Trophoblast cell (in vitro differentiated cells and primary cell): ENCODE measurements around the gene FHL2.

Experiments used
- DNase-seq, 2 donors: peaks; one replicate each; pipeline ENCODE4 v3.0.0-alpha.2; 2016
- H2AFZ ChIP-seq: 2 replicates; pipeline ENCODE4 v1.6.1; 2013; ENCODE audit warnings: low read length, moderate library complexity, mild to moderate bottlenecking; ENCODE audit not compliant: insufficient read depth, poor library complexity
- H2AK5ac ChIP-seq: 2 replicates; pipeline ENCODE4 v1.6.1; 2013; ENCODE audit warnings: mild to moderate bottlenecking, low read length
- H2BK120ac ChIP-seq: 2 replicates; pipeline ENCODE4 v1.6.1; 2013; ENCODE audit warnings: low read length, mild to moderate bottlenecking, moderate library complexity; ENCODE audit not compliant: insufficient read depth, poor library complexity
- H2BK12ac ChIP-seq: 2 replicates; pipeline ENCODE4 v1.6.1; 2013; ENCODE audit warnings: mild to moderate bottlenecking, low read length, moderate library complexity
- H2BK5ac ChIP-seq: 2 replicates; pipeline ENCODE4 v1.6.1; 2013; ENCODE audit warnings: low read length, low read depth, moderate library complexity, mild to moderate bottlenecking; ENCODE audit not compliant: poor library complexity
- H3K14ac ChIP-seq: 2 replicates; pipeline ENCODE4 v1.6.1; 2013; ENCODE audit warnings: mild to moderate bottlenecking, low read length
- H3K18ac ChIP-seq: 2 replicates; pipeline ENCODE4 v1.6.1; 2013; ENCODE audit warnings: mild to moderate bottlenecking, low read length
- H3K23ac ChIP-seq: 2 replicates; pipeline ENCODE4 v1.6.1; 2013; ENCODE audit warnings: low read length
- H3K27ac ChIP-seq: 2 replicates; pipeline ENCODE4 v1.5.1; 2013; ENCODE audit warnings: low read depth, mild to moderate bottlenecking, inconsistent platforms, low read length, moderate library complexity
- H3K27me3 ChIP-seq: 2 replicates; pipeline ENCODE4 v1.6.1; 2013; ENCODE audit warnings: inconsistent platforms, mild to moderate bottlenecking, low read length, moderate library complexity; ENCODE audit not compliant: insufficient read depth
- H3K36me3 ChIP-seq, 2 experiments: 1 replicate in 1 of 2; 2 replicates in 1 of 2; pipeline ENCODE4 v1.6.1; 2013; ENCODE audit warnings: low read length in 2 of 2, mild to moderate bottlenecking in 2 of 2, moderate library complexity in 1 of 2; ENCODE audit not compliant: insufficient read depth in 2 of 2, control insufficient read depth in 1 of 2
- H3K4ac ChIP-seq: 2 replicates; pipeline ENCODE4 v1.6.1; 2013; ENCODE audit warnings: low read depth, mild to moderate bottlenecking, low read length, moderate library complexity
- H3K4me1 ChIP-seq, 2 experiments: 1 replicate in 1 of 2; 2 replicates in 1 of 2; pipeline ENCODE4 v1.6.1; 2013; ENCODE audit warnings: low read length in 2 of 2, mild to moderate bottlenecking in 2 of 2, moderate library complexity in 1 of 2; ENCODE audit not compliant: insufficient read depth in 2 of 2, control insufficient read depth in 1 of 2
- H3K4me2 ChIP-seq: 2 replicates; pipeline ENCODE4 v1.6.1; 2013; ENCODE audit warnings: inconsistent platforms, mild to moderate bottlenecking, low read length, moderate library complexity
- H3K4me3 ChIP-seq: 2 replicates; pipeline ENCODE4 v1.5.1; 2013; ENCODE audit warnings: mild to moderate bottlenecking, low read depth, low read length, inconsistent platforms
- H3K79me1 ChIP-seq: one replicate; pipeline ENCODE4 v1.6.1; 2013; ENCODE audit warnings: low read length
- H3K79me2 ChIP-seq: 2 replicates; pipeline ENCODE4 v1.6.1; 2013; ENCODE audit warnings: low read length, mild to moderate bottlenecking; ENCODE audit not compliant: control insufficient read depth, insufficient read depth, poor library complexity
- H3K9ac ChIP-seq: 2 replicates; pipeline ENCODE4 v1.6.1; 2013; ENCODE audit warnings: mild to moderate bottlenecking, low read length
- H3K9me3 ChIP-seq: 2 replicates; pipeline ENCODE4 v1.6.1; 2013; ENCODE audit warnings: low read depth, mild to moderate bottlenecking, control low read depth, inconsistent platforms, low read length; ENCODE audit not compliant: insufficient read depth
- H4K12ac ChIP-seq: 2 replicates; pipeline ENCODE4 v1.6.1; 2013; ENCODE audit warnings: low read depth, mild to moderate bottlenecking, low read length, moderate library complexity
- H4K8ac ChIP-seq: 2 replicates; pipeline ENCODE4 v1.6.1; 2013; ENCODE audit warnings: low read depth, mild to moderate bottlenecking, low read length, moderate library complexity
- H4K91ac ChIP-seq: one replicate; pipeline ENCODE4 v1.6.1; 2013; ENCODE audit warnings: low read depth, mild to moderate bottlenecking, low read length, moderate library complexity
- WGBS: extraction: QIAGEN DNeasy Blood & Tissue Kit; methylation state at CpG from one replicate; pipeline ENCODE4 v1.1.7; 2013; ENCODE audit warnings: missing lambda C conversion rate; ENCODE audit not compliant: insufficient read length, insufficient coverage; ENCODE audit errors: extremely low coverage; 5-methylcytosine and 5-hydroxymethylcytosine counted together

FHL2 gene

DNA sequence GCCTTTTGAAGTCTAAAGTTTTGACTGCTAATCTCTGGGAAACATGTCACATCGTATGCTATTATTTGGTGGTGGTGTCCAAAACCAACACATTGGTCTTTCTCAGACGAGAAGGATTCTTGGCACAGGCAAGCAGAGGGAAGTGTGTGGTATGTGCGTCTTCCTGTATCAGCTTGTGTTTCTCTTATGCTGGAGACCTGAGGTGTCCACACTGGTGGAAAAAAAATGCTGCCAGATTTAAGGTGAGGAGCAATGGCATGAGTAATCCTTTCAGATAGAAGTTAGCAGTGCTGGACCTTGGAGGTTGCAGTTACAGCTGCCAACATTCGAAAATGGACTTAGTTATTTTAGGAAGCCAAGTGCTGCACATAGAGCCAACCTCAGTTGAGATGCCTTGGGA is 11.7 kb upstream of the FHL2 start:
- H3K23ac ChIP-seq = no peak overlapping the region
- no peaks in the 10 kb centered on the region for H3K9me3 ChIP-seq
- H3K18ac ChIP-seq = no peak overlapping the region
- H3K79me1 ChIP-seq = peaks cover 2% of the 10 kb centered on the region
- no peak overlapping the region for H4K91ac ChIP-seq
- H4K12ac ChIP-seq = no peak overlapping the region
- no peak overlapping the region for H3K14ac ChIP-seq
- no peak overlapping the region for H3K9ac ChIP-seq
- peaks cover 0 to 1% of the 10 kb centered on the region in 2 experiments for H3K4me1 ChIP-seq
- no CpG with 5 or more reads among the region's 4 CpGs for WGBS
- no peak overlapping the region for H2AFZ ChIP-seq
- no peak overlapping the region for H2BK12ac ChIP-seq
- H4K8ac ChIP-seq = no peak overlapping the region
- no peak overlapping the region for H3K4me3 ChIP-seq
- DNase-seq = no peak
- no peaks in the 10 kb centered on the region for H3K27me3 ChIP-seq
- H3K36me3 ChIP-seq = no peaks in the 10 kb centered on the region
- no peak overlapping the region for H2BK5ac ChIP-seq
- H3K27ac ChIP-seq = no peak overlapping the region
- H3K4me2 ChIP-seq = no peak overlapping the region
- H2BK120ac ChIP-seq = no peak overlapping the region
- H3K4ac ChIP-seq = no peak overlapping the region
- no peaks in the 10 kb centered on the region for H3K79me2 ChIP-seq
- no peak overlapping the region for H2AK5ac ChIP-seq

DNA sequence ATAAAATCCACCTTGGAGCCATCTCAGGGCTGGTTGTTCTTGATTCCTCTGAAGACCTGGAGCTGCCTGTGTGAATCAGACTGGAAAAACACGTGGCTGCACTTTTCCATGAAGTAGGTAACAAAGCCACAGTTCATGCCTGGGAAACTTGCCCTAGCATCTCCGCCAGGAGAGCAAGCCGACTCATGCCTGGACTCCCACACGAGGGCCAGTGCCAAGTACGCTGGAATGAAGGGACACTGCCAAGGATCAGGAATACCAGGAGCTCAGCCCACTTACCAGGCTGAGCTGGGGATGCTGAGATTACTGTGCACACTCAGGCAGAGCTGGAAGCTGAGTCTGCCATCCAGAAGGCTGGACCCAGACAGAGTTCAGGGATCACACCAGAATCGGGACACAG is 10.9 kb upstream of the FHL2 start:
- no peak overlapping the region for H3K23ac ChIP-seq
- H2BK120ac ChIP-seq = no peak overlapping the region
- no peak overlapping the region for H4K12ac ChIP-seq
- H3K27me3 ChIP-seq = no peaks in the 10 kb centered on the region
- no peak for DNase-seq
- WGBS = no CpG with 5 or more reads among the region's 6 CpGs
- H3K79me2 ChIP-seq = no peaks in the 10 kb centered on the region
- no peak overlapping the region for H3K27ac ChIP-seq
- H3K18ac ChIP-seq = no peak overlapping the region
- no peak overlapping the region for H4K91ac ChIP-seq
- no peak overlapping the region for H3K4ac ChIP-seq
- no peak overlapping the region for H3K4me3 ChIP-seq
- peaks cover 0 to 2% of the 10 kb centered on the region in 2 experiments for H3K4me1 ChIP-seq
- no peak overlapping the region for H4K8ac ChIP-seq
- H3K9ac ChIP-seq = no peak overlapping the region
- H3K4me2 ChIP-seq = no peak overlapping the region
- H2BK5ac ChIP-seq = no peak overlapping the region
- no peak overlapping the region for H2AFZ ChIP-seq
- no peaks in the 10 kb centered on the region for H3K9me3 ChIP-seq
- H2BK12ac ChIP-seq = no peak overlapping the region
- no peaks in the 10 kb centered on the region for H3K36me3 ChIP-seq
- H3K79me1 ChIP-seq = peaks cover 2% of the 10 kb centered on the region
- H3K14ac ChIP-seq = no peak overlapping the region
- H2AK5ac ChIP-seq = no peak overlapping the region

DNA sequence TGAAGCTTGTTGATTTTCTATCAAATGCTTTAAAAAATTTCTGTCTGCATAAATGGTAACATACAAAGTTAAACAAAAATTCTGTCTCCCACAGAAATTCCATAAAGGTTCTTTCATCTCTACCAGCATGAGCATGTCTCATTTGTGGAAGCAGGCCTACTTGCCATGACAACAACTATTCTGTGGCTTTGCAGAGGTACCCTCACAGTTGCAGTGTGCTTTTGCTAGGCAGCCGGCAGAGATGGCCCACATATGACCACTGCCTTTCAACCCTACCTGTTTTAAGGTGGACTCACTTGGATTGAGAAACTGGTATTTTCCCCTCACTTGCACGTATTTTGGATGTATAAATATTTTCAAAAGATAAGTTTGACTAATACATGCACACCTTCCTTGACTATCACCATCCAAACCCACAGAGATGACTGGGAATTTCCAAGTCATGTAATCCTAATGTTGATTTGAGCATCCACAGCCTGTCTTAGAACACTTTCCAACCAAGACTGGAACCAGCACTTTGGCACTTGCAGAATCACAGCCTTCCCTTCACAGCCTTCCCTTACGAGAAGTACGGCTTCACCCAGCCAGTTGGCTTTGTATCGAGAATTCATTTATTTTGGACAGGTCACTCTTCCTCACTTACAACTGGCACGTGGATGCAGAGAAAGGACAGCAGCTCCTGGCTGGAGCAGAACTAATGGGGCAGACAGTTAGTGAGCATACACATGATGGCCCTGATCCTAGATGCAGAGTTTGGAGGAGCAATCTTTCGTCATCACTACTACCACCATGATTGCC is 9.3 kb upstream of the FHL2 start:
- H4K12ac ChIP-seq = no peak overlapping the region
- no peak overlapping the region for H3K4me2 ChIP-seq
- peak; percentile 53 to 67 for DNase-seq
- H3K4me3 ChIP-seq = no peak overlapping the region
- no peak overlapping the region for H3K23ac ChIP-seq
- no peak overlapping the region for H3K9ac ChIP-seq
- H3K36me3 ChIP-seq = no peaks in the 10 kb centered on the region
- peaks cover 6 to 10% of the 10 kb centered on the region in 2 experiments for H3K4me1 ChIP-seq
- no peak overlapping the region for H3K14ac ChIP-seq
- H3K4ac ChIP-seq = no peak overlapping the region
- no peak overlapping the region for H4K8ac ChIP-seq
- no peak overlapping the region for H2BK12ac ChIP-seq
- no peak overlapping the region for H3K18ac ChIP-seq
- H3K27me3 ChIP-seq = no peaks in the 10 kb centered on the region
- no peak overlapping the region for H2AFZ ChIP-seq
- no CpG with 5 or more reads among the region's 7 CpGs for WGBS
- H4K91ac ChIP-seq = no peak overlapping the region
- no peak overlapping the region for H2BK5ac ChIP-seq
- peaks cover 9% of the 10 kb centered on the region for H3K79me1 ChIP-seq
- no peak overlapping the region for H2BK120ac ChIP-seq
- no peaks in the 10 kb centered on the region for H3K9me3 ChIP-seq
- H3K27ac ChIP-seq = no peak overlapping the region
- H2AK5ac ChIP-seq = no peak overlapping the region
- H3K79me2 ChIP-seq = no peaks in the 10 kb centered on the region

DNA sequence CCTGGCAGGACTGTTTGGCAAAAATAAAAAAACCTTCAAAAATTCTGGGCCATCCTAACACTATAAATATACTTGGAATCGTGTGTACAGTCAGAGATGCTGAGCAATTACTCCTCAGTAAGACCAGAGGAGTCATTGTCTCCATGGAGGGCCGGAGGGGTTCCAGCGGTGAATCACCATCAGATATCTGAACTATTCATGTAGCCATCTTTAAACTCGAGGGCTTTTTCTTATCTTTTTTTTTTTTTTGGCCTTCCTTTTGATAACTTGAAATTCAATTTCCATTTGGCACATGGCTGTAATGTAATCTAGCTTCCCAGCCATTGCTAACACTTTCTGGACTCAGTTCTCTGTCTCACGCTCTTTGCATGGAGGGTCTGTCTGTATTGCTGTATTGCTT is 7.4 kb upstream of the FHL2 start:
- no peaks in the 10 kb centered on the region for H3K9me3 ChIP-seq
- H3K4me3 ChIP-seq = no peak overlapping the region
- H2AK5ac ChIP-seq = no peak overlapping the region
- H3K23ac ChIP-seq = no peak overlapping the region
- peak; percentile 92 to 94 for DNase-seq
- no peak overlapping the region for H3K9ac ChIP-seq
- no peak overlapping the region for H2BK12ac ChIP-seq
- H2BK120ac ChIP-seq = no peak overlapping the region
- H3K27me3 ChIP-seq = no peaks in the 10 kb centered on the region
- H3K79me1 ChIP-seq = peaks cover 9% of the 10 kb centered on the region
- no peak overlapping the region for H2AFZ ChIP-seq
- no peaks in the 10 kb centered on the region for H3K36me3 ChIP-seq
- no peaks in the 10 kb centered on the region for H3K79me2 ChIP-seq
- no peak overlapping the region for H2BK5ac ChIP-seq
- H3K4me2 ChIP-seq = no peak overlapping the region
- H3K27ac ChIP-seq = no peak overlapping the region
- H3K4me1 ChIP-seq = peaks cover 6 to 10% of the 10 kb centered on the region in 2 experiments
- H4K12ac ChIP-seq = no peak overlapping the region
- H3K4ac ChIP-seq = no peak overlapping the region
- H3K14ac ChIP-seq = no peak overlapping the region
- no peak overlapping the region for H4K91ac ChIP-seq
- no CpG with 5 or more reads among the region's 5 CpGs for WGBS
- no peak overlapping the region for H4K8ac ChIP-seq
- no peak overlapping the region for H3K18ac ChIP-seq
